H1 (cell line): ENCODE data around the gene YIF1A. TPM values are rescaled to one million over a fixed set of nuclear protein-coding genes. Genes with fewer than 3 reads are reported as not detected.

Experiments
- FOSL1 ChIP-seq: IDR thresholded peaks from 2 replicates; pipeline ENCODE4 v1.6.1; 2011; ENCODE audit warnings: mild to moderate bottlenecking, low read depth, low read length, moderate library complexity; ENCODE audit not compliant: insufficient read depth
- polyA plus RNA-seq, 7 experiments: library from polyadenylated mRNA; depleted of rRNA in 3 of 7; stranded (reverse) in 5 of 7; unstranded in 2 of 7; fragments of >200 nt in 5 of 7; fragments of 200-250 nt in 2 of 7; gene quantifications; 1 replicate in 5 of 7; 2 replicates in 1 of 7; 4 replicates in 1 of 7; pipeline versions ENCODE4 v1.2.1 to v1.2.3, GENCODE V29; 2011 to 2013; ENCODE audit warnings: missing spikeins in 2 of 7, mixed read lengths in 2 of 7
- total RNA-seq: library from RNA; stranded (reverse); fragmentation: NEBNext Ultra II Directional; extraction: Animal tissue kit (Norgen Biotek cat#: 25700); gene quantifications from 2 replicates; pipeline ENCODE4 v1.2.1, GENCODE V29; 2021

YIF1A gene
- total and polyA plus RNA-seq, 2 of the 8 experiments (the other 6 are each of a cell fraction or from before 2014, with no cell fraction given) = 70.1 to 178 TPM

DNA sequence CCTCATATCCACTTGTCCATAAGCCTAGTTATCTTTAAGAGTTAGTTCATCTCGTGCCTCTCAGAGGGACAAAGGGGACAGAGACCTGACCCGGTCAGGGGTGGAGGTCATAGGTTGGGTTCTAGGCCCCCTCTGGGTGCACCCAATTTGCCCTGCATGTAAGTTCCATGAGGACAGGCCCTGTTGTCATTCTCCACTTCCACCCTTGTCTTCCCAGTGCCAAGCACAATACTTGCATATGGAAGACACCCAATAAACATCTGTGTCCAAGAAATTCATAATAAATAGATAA, 1.3 kb upstream of the YIF1A start (continued):
- TF ChIP-seq FOSL1 = no peak
